NCI-H510A (cell line): Measurements from ENCODE around the gene ATP11A.
"Not testable (repeated sequence)": the region's sequence is repeated elsewhere in the genome, so short reads cannot be mapped to it uniquely, and the experiment has no call there.

ENCODE experiments used
- DNase-seq: peaks from one replicate; lab custom pipeline; 2025; lab: John Stamatoyannopoulos, UW

The ATP11A gene

DNA sequence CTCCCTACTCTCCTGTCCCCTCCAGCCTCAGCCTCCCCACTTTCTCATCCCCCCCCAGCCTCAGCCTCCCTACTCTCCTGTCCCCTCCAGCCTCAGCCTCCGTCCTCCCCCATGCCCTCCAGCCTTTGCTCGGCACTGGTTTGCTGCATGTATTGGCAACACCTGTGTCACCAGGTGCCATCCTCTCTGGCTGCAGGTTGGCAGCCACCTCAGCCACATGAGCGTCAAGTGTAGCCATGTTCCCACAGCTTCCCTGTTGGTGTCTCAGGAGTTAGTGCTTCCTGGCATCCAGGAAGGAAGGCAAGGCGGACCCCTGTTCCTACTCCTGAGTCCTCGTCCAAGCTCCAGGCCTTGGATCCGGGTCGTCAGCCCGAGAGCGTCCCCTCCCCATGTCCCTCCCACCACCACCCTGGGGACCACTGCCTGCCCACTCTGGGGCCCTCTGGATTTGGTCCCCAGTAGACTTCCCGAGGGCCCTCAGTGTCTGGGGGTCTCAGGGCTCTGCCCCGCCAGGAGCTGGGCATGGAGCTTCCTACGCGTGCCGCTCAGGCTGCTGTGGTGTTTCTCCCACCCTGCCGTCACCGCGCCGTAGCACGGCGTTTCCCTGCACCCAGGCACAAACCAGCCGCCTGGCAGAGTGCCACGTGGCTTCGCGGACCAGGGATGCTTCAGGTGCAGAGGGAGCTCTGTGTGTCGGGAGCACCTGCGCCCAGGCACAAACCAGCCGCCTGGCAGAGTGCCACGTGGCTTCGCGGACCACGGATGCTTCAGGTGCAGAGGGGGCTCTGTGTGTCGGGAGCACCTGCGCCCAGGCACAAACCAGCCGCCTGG lies 150.8 kb downstream of the ATP11A start:
- no peak for DNase-seq

DNA sequence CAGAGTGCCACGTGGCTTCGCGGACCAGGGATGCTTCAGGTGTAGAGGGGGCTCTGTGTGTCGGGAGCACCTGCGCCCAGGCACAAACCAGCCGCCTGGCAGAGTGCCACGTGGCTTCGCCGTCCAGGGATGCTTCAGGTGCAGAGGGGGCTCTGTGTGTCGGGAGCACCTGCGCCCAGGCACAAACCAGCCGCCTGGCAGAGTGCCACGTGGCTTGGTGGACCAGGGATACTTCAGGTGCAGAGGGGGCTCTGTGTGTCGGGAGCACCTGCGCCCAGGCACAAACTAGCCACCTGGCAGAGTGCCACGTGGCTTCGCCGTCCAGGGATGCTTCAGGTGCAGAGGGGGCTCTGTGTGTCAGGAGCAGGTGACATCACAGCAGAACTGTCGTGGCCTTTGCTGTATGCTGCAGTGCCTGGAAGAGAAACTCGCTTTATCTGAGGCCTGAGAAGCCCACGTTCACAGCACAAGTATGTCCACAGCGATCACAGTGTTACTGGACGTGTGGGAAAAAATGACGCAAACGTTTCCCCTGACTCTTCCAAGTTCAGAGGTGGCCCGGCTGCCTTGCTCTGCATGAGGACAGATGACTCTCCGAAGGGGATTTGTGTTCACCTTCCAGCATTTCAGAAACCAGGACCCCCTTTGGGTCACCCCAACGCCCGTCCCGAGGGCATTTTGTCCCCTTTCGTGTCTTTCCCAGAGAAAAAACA lies 151.6 kb downstream of the ATP11A start:
- DNase-seq: not testable (repeated sequence)

DNA sequence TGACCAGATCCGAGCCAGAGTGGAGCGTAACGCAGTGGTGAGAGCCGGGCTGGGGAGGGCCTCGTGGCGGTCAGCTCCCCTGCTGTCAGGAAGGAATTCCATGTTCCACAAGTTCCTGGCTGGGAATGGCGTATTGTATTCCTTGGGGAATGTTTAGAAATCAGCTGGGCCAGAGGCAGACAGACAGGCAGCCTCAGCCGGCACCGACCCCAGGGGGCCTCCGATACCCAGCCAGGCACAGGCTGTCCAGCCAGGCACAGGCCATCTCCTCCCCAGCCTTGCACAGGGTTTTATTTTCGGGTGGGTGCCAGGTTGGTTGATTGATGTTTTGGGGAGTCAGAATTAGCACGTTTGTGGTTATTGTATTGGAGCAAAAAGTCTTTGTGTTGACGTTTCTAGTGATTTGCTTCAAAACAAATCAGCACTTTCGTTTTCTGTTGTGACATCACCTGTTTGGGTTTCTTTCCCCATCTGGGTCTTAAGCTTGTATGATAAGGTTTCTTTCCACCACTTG lies 152.6 kb downstream of the ATP11A start:
- DNase-seq: no peak

DNA sequence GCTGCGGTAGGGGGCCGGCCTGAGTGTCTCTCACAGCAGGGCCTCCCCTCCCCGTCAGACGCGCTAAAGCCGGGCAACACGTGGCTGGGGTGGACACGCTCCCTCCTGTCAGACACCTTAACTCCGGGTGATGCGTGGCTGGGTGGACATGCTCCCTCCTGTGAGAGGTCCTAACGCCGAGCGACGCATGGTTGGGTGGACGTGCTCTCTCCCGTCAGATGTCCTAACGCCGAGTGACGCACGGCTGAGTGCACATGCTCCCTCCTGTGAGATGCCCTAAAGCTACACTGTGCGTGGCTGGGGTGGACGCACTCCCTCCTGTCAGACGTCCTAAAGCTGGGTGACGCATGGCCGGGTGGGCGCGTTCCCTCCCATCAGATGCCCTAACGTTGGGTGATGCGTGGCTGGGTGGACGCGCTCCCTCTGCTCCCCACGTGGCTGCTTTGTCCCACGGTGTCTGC lies 153.1 kb downstream of the ATP11A start:
- DNase-seq: no peak

DNA sequence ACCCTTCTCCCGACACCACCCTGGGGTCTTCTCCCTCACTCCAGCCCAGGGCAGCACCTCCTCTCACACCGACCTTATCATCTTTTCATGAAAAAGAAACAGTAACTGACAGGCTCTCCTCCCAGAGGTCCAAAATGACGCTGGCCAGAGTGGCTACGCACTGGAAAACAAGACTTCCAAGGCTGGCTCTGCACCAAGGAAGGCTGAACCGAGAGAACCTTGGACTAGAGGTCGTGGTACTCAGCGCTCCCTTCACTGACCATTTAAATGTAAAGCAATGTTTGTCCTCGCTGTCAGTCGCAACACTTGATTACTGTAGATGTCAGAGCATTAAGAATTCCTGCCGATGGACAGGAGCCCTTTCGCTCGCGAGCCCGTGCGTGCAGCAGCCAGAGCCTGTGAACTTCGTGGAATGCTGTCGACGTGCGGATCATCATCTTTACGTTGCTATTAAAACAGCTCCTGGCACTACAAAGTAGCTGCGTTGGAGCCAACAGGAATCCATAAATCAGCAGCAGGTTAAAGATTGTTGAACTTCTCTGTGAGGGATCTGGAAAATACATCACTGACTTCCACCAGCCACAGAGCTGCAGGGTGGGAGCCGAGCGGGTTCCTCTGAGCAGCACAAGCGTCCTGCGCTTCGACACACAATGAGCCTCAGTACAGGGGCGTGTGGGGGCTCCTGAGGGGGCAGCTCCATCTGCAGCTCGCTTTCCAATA lies 153.7 kb downstream of the ATP11A start:
- no peak for DNase-seq

DNA sequence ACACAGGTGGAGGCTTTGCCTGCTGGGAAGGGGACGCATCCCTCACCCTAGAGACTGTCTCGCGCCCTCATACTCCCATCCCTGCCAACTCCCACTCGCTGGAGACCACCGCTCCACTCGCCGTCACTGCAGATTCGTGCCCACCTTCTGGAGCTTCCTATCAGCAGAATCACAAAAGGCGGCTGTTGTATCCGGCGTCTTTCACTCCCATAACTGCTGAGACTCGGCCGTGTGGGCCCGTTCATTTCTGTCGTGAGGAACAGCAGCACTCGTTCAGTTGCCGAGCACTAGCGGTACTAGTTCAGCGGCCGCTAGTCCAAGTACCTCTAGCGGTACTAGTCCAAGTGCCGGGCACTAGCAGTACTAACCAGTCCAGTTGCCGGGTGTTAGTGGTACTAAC lies 154.6 kb downstream of the ATP11A start:
- DNase-seq: no peak

DNA sequence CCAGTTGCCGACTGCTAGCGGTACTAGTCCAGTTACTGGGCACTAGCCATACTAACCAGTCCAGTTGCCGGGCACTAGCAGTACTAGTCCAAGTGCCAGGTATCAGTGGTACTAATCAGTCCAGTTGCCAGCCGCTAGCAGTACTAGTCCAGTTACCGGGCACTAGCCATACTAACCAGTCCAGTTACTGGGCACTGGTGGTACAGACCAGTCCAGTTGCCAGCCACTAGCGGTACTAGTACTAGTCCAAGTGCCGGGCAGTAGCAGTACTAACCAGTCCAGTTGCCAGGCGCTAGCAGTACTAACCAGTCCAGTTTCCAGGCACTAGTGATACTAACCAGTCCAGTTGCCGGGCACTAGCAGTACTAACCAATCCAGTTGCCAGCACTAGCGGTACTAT lies 155.0 kb downstream of the ATP11A start:
- DNase-seq: no peak

DNA sequence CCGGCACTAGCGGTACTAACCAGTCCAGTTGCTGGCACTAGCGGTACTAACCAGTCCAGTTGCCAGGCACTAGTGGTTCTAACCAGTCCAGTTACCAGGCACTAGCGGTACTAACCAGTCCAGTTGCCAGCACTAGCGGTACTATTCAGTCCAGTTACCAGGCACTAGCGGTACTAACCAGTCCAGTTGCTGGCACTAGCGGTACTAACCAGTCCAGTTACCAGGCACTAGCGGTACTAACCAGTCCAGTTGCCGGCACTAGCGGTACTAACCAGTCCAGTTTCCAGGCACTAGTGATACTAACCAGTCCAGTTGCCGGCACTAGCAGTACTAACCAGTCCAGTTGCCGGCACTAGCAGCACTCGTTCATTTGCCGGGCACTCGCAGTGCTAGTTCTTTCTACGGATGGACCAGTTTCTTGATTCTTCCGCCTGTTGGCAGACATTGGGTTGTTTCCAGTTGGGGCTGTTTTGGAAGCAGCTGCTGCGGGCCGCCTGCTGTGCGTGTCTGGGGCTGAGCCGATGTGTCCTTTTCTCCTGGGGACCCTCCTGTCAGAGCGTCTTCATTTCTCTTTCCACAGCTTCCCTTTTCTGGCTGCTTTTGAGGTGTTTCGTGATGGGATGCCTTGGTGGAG lies 155.8 kb downstream of the ATP11A start:
- DNase-seq: no peak

DNA sequence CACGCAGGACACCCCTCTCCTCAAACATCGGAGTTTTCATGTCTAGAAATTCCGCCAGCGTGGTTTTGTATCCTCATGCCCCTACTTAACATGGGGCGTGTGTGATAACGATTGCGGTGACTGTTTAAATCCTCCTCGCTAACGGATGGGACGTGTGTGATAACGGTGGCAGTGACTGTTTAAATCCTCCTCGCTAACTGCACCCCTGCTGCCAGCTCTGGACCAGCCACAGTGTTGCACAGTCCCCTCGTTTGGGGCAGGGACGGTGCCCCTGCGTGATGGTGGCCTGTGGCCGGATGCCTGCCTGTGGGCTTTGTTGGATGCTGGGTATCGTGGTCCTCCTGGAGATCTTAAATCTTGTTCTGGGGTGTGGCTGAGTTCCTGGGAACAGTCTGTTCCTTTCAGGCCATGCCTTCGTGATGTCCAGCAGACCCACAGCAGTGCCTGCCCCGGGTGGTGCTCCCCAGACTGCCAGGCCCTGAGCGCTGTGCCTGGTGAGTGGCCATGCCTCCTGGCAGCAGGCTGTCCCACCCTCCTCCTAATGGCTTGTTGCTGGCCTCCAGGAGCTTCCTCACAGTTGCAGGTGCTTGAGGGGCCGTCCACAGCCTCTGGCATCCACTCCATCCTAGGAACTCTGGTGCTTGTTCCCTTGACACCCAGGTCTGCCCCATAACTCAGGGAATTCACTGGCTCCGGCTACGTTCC lies 156.7 kb downstream of the ATP11A start:
- DNase-seq: no peak

DNA sequence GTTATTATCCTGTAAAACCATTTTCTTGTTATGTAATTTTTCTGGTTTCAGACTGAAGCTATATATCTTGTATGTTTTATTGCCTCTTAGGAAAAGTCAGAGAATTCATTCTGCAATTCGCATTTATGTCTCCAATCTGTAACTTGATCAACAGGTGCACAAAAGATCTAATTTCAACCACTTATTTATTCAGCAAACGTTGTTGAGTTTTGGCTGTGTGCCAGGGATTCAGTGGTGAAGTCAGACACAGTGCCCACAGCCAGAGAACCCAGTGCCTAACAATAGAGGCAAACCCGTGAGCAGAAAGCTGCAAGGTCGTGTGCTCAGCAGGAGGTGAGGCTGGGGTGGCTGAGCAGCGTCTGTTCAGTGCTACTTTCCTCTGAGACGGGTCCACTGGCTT lies 159.7 kb downstream of the ATP11A start:
- DNase-seq: peak; percentile 97

DNA sequence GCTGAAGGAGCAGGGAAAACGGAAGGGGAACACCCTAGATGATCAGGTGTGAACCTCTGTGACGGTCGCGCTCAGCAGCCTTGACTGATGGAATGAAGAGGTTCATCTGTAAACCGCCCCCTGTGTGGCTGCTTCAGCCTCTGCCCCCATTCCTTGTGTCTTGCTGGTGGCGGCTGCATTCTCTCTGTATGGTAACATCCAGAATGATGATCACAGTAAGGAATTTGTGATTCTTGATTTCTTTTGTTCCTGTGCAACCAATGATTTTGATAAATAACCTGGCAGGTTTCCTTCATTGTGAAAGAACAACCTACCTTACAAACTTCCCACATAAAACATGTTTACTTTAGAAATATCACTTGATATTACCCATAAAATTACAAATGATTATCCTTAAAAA lies 160.4 kb downstream of the ATP11A start:
- no peak for DNase-seq

DNA sequence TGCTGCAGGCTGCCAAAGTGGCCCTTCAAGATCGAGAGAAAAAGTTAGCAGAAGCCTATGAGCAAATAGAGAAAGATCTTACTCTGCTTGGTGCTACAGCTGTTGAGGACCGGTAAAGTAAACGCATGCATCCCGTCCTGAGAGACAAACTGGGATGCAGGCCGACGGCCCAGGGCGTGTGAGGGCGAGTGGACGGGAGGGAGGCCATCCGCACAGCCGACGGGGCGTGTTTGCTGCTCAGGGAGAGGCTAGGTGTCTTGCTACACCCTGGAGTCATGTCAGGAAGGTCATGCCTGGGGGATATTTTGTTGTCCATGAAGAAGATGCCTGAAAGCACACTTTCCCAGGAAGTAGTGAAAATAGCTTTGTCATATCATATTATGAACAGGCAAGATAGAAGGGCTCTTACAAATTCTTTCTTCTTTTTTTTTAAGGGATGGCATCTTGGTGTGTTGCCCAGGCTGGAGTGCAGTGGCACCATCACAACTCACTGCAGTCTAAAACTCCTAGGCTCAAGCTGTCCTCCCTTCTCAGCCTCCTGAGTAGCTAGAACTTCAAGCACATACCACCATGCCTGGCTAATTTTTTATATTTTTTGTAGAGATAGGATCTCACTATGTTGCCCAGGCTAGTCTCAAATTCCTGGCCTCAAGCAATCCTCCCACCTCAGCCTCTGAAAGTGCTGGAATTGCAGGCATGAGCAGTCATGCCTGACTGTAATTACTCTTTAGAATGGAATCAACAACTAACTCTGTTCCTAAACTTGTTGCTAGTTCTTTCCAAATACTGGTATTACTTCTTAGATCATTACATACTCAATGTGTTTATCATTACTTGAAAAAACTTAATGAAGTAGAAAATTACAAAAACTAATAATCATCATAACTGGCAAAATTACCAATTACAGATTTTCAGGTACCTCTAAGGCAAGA lies 161.5 kb downstream of the ATP11A start:
- no peak for DNase-seq

DNA sequence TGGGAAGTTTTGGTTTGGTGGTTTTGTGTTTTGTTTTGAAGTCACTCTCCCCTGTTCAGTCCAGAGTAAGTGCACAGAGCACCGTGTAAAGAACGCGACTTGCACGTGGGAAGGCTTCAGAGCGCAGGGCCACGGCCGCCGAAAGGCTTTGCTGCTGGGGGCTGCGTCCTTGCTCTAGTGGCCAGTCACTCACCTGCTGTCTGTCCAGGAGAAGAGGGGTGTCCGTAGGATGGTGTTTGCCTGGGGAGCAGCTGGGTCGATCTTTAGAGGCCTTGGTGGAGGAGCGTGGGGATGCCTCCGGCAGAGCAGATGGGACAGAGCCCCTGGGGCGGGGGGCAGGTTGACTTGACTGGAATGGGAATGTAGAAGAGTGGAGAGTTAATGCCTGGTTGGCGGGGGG lies 162.6 kb downstream of the ATP11A start:
- DNase-seq: no peak

DNA sequence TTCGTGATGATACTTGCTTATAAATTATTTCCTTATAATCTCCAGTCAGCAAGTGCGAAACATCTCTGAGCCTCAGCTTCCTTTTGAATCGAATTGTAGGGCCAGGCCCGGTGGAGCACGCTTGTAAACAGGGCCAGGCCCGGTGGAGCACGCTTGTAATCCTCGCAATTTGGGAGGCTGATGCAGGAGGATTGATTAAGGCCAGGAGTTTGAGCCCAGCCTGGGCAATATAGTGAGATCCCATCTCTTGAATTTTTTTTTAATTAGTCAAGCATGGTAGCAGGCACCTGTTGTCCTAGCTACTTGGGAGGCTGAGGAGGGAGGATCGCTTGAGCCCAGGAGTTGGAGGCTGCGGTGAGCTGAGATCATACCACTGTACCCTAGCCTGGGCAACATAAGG lies 163.0 kb downstream of the ATP11A start:
- DNase-seq: no peak

DNA sequence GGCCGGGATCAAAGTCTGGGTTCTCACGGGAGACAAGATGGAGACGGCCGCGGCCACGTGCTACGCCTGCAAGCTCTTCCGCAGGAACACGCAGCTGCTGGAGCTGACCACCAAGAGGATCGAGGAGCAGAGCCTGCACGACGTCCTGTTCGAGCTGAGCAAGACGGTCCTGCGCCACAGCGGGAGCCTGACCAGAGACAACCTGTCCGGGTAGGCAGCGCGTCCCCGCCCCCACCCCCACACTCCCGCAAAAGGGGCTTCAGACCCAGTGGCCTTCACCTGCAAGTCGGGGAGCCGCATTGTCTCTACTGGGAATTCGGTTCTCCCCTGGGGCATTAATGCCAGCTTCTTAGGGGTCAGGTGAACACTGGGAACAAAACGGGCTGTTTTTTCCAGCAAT lies 164.5 kb downstream of the ATP11A start:
- no peak for DNase-seq

DNA sequence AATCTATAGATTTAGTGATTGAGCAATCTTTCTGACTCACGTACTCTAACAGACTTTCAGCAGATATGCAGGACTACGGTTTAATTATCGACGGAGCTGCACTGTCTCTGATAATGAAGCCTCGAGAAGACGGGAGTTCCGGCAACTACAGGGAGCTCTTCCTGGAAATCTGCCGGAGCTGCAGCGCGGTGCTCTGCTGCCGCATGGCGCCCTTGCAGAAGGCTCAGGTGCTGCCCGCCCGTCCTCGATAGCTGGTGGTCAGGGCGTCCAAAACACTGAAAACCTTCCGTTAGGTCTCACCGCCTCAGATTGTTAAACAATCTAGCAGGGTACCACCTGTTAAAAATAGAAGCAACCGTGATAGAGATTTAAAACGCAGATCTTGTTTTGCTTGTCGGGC lies 166.0 kb downstream of the ATP11A start:
- no peak for DNase-seq

DNA sequence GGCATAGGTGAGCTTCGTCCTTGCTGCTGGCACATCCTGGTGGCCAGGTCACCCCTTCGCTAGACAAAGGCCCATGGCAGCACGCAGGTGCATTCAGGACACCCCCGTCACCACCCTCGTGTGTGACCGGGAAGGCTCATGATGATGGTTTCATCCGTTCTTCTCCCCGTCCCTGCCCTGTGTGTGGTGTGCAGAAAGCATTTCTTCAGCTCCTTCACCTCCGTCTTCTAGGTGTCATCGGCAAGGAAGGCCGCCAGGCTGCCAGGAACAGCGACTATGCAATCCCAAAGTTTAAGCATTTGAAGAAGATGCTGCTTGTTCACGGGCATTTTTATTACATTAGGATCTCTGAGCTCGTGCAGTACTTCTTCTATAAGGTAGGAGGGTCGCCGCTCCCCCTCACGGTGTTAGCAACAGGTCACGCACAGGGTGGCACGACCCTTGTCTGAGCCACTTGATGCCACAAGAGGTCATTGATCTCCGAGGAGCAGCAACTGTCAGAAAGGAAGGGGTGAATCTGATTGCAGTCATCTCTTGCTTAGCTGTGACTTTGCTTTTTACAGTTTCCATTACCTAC lies 168.2 kb downstream of the ATP11A start:
- no peak for DNase-seq

DNA sequence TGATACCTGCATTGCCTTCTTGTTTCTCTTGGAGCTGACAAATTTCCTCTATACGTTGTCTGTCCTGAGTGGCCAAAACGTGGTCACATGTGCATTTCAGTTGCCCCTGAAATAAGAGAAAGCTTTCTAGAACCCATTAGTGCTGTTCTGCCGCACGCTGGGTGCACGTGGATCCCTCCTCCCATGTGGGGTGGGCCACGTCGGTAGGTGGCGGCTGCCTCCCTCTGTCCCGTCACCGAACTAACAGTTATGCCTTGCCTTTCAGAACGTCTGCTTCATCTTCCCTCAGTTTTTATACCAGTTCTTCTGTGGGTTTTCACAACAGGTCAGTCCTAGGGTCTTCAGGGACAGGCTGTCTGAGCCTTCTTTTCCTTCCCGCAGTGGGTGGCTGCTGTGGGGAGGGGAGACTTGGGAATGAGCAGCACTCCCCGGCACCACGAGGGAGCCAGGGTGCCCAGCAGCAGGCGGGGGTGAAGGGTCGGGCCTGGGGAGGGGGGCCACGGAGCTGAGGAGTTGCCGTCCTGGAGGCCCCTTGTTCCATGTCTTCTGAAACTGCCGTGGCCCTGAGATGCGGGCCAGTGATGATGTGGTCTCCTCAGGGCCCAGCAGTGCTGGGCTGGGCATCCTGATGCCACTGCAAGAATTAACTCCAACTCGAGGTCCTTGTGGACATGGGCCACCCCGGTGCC lies 169.4 kb downstream of the ATP11A start:
- no peak for DNase-seq

DNA sequence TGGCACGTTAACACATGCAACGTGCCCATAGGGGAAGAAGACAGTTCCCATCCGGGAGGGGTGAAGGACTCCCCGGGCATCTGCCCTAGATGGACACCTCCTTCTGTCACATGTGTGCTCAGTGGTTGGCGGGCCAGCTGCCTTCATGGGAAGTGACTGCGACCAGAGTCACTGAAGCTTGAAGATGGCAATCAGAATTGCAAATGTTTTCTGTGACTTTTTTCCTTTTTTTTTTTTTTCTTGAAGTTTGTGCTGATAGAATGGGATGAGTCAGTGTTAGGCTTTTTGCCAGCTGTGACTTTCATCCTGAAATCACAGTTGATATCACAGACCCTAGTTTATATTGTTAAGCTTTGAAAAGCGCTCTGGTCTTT lies 170.0 kb downstream of the ATP11A start:
- DNase-seq: no peak
